DND-41 (cell line): Measurements from ENCODE around the gene CWF19L1.
"Not testable (repeated sequence)": the region's sequence is repeated elsewhere in the genome, so short reads cannot be mapped to it uniquely, and the experiment has no call there.

ENCODE experiments used
- CTCF ChIP-seq: IDR thresholded peaks from 2 replicates; pipeline ENCODE4 v1.5.1; 2012; ENCODE audit warnings: borderline replicate concordance, low read length, moderate library complexity, mild to moderate bottlenecking; ENCODE audit not compliant: poor library complexity, severe bottlenecking; ENCODE audit errors: extremely low read depth
- EZH2 ChIP-seq: IDR thresholded peaks from 3 replicates; pipeline ENCODE4 v1.6.1; 2012; ENCODE audit warnings: borderline replicate concordance, low read depth, mild to moderate bottlenecking, moderate library complexity, low read length, inconsistent platforms; ENCODE audit not compliant: severe bottlenecking

GRCh38 chr10:100301123-100301522, 33.7 kb upstream of the CWF19L1 start:
- TF ChIP-seq CTCF, EZH2: not testable (repeated sequence)
